Mesothelial cell of epicardium (in vitro differentiated cells): ENCODE results near the gene PLXNA2. TPM values are rescaled to one million over a fixed set of nuclear protein-coding genes. Genes with fewer than 3 reads are reported as not detected.
A peak's percentile ranks its signal among the peaks of the same experiment; 100 is the strongest.

ENCODE experiments used
- DNase-seq, 2 experiments: peaks; one replicate each; pipeline ENCODE4 v3.0.0; 2021; ENCODE audit warnings: low spot score in 2 of 2; ENCODE audit not compliant: unreplicated experiment in 2 of 2
- H3K27ac Mint-ChIP-seq: 2 replicates; pipeline ENCODE4 v1.8.0; 2021; ENCODE audit warnings: mixed read lengths
- H3K27me3 Mint-ChIP-seq: 2 replicates; pipeline ENCODE4 v1.8.0; 2021; ENCODE audit warnings: low read depth, mixed read lengths
- H3K36me3 Mint-ChIP-seq: 2 replicates; pipeline ENCODE4 v1.8.0; 2021; ENCODE audit warnings: mixed read lengths
- H3K4me1 Mint-ChIP-seq: 2 replicates; pipeline ENCODE4 v1.8.0; 2021; ENCODE audit warnings: mixed read lengths
- H3K4me3 Mint-ChIP-seq: 2 replicates; pipeline ENCODE4 v1.8.0; 2021; ENCODE audit warnings: mild to moderate bottlenecking, moderate library complexity, mixed read lengths
- H3K9me3 Mint-ChIP-seq: 2 replicates; pipeline ENCODE4 v1.8.0; 2021; ENCODE audit warnings: mixed read lengths
- CTCF ChIP-seq: fragments of 200-600 bp; sonication (generic); IDR thresholded peaks from one replicate; pipeline ENCODE4 v1.5.0; 2021; ENCODE audit warnings: antibody characterized with exemption; ENCODE audit not compliant: unreplicated experiment
- total RNA-seq: library from RNA; stranded (reverse); gene quantifications from 3 replicates; pipeline ENCODE4 v1.2.1, GENCODE V29; 2021

PLXNA2 gene
- total RNA-seq, 1 donor from 2014 or later: 14.7 TPM

- H3K9me3 Mint-ChIP-seq: no peaks in the 10 kb centered on the region
- no peak overlapping the region for H3K27ac Mint-ChIP-seq
- H3K4me3 Mint-ChIP-seq: no peak overlapping the region
- H3K27me3 Mint-ChIP-seq: no peaks in the 10 kb centered on the region
- TF ChIP-seq CTCF: no peak
- DNase-seq: no peak
- H3K4me1 Mint-ChIP-seq: peaks cover 53% of the 10 kb centered on the region
- H3K36me3 Mint-ChIP-seq: no peaks in the 10 kb centered on the region
Measured at GRCh38 chr1:208145167-208145566, 99.0 kb downstream of the PLXNA2 start.

GRCh38 chr1:208142590-208143382 lies 101.4 kb downstream of the PLXNA2 start:
- Mint-ChIP-seq H3K9me3 (no peaks in the 10 kb centered on the region), H3K4me1 (peaks cover 53% of the 10 kb centered on the region), H3K27me3 (no peaks in the 10 kb centered on the region), H3K27ac (peak overlapping the region; percentile 80), H3K4me3 (peak overlapping the region; percentile 12), H3K36me3 (no peaks in the 10 kb centered on the region)
- TF ChIP-seq CTCF: no peak
- no peak for DNase-seq

GRCh38 chr1:208141610-208142192 lies 102.5 kb downstream of the PLXNA2 start:
- Mint-ChIP-seq H3K27me3 (no peaks in the 10 kb centered on the region), H3K36me3 (no peaks in the 10 kb centered on the region)

GRCh38 chr1:208139434-208140045 lies 104.6 kb downstream of the PLXNA2 start:
- H3K4me1 Mint-ChIP-seq: peaks cover 69% of the 10 kb centered on the region
- TF ChIP-seq CTCF: no peak
- no peaks in the 10 kb centered on the region for H3K36me3 Mint-ChIP-seq
- H3K27me3 Mint-ChIP-seq: no peaks in the 10 kb centered on the region
- no peak for DNase-seq
- no peaks in the 10 kb centered on the region for H3K9me3 Mint-ChIP-seq
- H3K27ac Mint-ChIP-seq: no peak overlapping the region
- H3K4me3 Mint-ChIP-seq: no peak overlapping the region

More at GRCh38 chr1:208141610-208142192, 102.5 kb downstream of the PLXNA2 start:
- Mint-ChIP-seq H3K4me3 (no peak overlapping the region), H3K9me3 (no peaks in the 10 kb centered on the region), H3K27ac (peak overlapping the region; percentile 80), H3K4me1 (peaks cover 62% of the 10 kb centered on the region)
- peak; percentile 37 to 58 for DNase-seq
- no peak for TF ChIP-seq CTCF

GRCh38 chr1:208137193-208137592 lies 107.0 kb downstream of the PLXNA2 start:
- H3K27me3 Mint-ChIP-seq: no peaks in the 10 kb centered on the region
- peak overlapping the region; percentile 37 for H3K27ac Mint-ChIP-seq
- H3K36me3 Mint-ChIP-seq: no peaks in the 10 kb centered on the region
- TF ChIP-seq CTCF: no peak
- H3K4me3 Mint-ChIP-seq: no peak overlapping the region
- H3K4me1 Mint-ChIP-seq: peaks cover 60% of the 10 kb centered on the region
- no peak for DNase-seq
- no peaks in the 10 kb centered on the region for H3K9me3 Mint-ChIP-seq
